NCI-H748 treated with DMSO at 0.1 percent for 48 hours (cell line): ENCODE data around the gene TPST2.

ENCODE experiments used
- DNase-seq: peaks from one replicate; lab custom pipeline; 2025; lab: John Stamatoyannopoulos, UW

TPST2 gene

DNA sequence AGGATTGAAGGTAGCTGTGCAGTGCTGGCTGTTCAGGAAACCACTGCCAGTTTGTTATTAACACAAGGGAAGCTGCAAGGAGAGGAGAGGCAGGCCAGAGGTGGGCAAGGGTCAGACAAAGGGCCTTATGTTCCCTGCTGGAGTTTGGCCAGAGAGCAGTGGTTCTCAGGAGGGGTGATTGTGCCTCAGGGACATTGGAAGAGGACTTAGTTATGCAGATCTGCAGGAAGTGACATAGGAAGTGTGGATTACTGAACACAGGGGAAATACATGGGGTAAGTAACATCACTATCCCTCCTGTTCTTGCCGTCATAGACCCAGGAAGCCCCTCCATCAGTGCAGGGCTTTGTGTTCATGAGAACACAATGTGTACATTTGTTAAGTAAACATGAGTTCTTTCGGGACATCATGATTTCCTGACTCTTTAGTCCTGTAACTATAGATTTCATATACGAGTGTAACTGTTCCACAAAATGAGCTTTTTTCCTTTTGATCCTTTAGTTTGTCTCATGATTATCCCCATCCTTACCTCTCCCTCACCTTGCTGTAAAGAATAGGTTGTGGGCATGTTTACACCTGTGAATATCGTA, 100.4 kb downstream of the TPST2 start:
- no peak for DNase-seq

DNA sequence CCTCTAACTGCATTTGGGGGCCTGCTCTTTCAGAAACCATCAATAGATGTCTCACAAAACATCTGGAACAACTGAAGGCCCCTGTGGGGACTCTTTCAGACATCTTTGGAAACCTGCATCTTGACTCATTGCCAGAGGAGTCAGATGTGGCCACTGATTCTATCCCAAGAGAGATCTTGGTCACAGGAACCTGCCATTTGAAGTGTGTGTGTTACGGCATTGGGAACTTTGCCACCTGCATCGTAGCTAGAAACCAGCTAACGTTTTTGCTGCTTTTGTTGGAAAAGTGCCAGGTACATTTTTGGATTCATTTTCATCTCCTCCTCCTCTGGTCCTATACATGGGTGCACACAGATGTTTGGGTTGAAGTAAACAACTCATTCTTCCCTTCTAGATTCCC, 101.9 kb downstream of the TPST2 start:
- no peak for DNase-seq

DNA sequence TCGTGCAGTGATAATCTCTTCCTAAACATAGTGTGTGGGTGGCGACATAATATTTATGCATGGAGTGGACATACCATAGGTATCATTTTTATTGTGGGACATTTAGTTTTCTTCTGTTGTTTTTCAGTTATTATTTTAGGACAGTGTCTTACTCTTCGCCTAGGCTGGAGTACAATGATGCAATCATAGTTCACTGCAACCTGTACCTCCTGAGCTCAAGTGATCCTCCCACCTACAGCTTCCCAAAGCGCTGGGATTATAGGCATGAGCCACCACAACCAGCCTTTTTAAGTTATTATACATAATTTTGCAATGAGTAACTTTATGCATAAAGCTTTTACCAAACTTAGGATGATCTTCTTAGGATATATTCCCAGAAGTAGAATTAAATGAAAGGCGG, 103.5 kb downstream of the TPST2 start:
- DNase-seq: no peak

DNA sequence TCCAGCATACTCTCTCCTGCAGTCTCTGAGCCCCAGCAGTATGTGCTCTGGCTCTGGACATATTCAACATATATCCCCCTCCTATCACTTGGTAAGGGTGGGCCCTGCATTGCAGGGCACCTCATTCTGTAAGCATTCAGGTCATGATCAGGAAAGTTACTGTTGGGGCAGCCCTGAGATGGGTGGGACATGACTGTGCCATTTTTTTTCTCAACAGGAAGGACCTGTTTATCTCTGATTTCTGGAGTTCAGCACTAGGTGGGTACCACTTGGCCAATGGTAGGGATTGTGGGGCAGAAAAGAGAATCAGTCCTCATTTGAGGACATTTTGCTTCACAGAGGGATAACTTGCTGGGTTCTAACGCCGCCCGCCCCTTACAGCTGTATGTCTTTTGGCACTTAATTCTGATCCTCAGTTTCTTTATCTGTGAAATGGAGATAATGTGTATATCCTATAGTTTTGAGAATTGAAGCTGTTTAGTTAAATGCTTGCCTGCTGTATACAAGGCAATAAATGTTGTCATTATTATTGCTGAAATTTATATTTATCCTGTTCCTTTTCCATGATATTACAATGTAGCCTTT, 104.0 kb downstream of the TPST2 start:
- DNase-seq: no peak

DNA sequence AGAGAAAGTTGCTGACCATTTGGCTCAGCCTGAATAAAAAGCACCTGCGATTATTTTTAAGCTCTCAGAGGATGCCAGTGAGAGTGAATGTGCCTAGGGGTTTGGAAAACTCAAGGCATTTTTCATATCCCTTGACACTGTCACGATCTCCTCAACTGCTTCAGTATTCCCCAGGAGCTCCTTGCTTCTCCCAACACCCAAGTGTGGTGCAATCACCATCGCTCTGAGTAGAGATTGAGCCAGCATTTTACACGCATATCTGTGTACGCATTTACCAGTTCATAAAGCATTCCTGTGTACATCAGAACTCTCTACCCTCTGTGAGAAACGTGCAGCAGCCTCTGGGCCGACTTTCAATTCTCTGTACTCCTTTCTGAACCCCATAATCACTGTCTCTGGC, 104.9 kb downstream of the TPST2 start:
- no peak for DNase-seq

DNA sequence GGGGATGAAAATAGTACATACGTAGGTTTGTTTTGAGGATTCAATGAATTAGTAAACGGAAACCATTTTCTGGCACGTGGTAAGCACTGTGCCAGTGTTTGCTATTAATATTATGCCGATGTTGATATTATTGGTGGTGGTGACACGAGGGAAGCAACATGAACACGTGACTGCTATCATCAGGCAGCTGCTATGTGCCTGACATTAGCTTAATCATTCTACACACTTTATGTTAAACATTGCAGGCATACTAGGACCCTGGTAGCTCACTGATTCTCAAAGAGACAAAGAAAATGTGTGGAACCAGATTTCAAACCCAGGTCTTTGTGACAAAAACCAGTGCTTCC, 105.6 kb downstream of the TPST2 start:
- no peak for DNase-seq

- peak; percentile 42 for DNase-seq
These were observed 106.2 kb downstream of the TPST2 start, which contains the start of the genes HPS4 and SRRD for GRCh38 chr22:26483439-26484359. HPS4 (minus strand) TSS chr22:26483783; CDS start chr22:26481762, 2,021 bp downstream. SRRD (plus strand) TSS chr22:26483877; CDS start chr22:26483891, 14 bp downstream.

DNA sequence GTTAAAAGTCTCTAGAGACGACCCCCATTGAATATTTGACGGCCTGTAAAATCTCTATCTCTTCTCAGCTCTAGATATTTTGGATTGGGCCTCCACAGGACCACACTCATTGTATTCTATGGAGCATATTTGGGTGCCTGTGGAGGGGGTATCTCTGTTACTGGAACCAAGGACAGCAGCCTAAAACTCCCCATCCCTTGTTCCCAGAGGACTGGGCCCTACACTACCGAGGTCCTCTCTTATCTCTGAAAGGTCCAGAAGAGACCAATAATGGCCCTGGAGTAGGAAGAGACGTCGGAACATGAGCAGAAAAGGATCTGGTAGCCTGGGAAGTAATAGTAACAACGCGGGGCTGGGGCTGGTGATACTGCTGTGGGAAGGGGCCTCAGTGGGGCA, 106.9 kb downstream of the TPST2 start:
- no peak for DNase-seq

GRCh38 chr22:26482161-26482560, 107.8 kb downstream of the TPST2 start:
- DNase-seq: no peak

- no peak for DNase-seq
These were observed 108.2 kb downstream of the TPST2 start for GRCh38 chr22:26481694-26482093.

GRCh38 chr22:26481112-26481693, 108.7 kb downstream of the TPST2 start:
- no peak for DNase-seq

DNA sequence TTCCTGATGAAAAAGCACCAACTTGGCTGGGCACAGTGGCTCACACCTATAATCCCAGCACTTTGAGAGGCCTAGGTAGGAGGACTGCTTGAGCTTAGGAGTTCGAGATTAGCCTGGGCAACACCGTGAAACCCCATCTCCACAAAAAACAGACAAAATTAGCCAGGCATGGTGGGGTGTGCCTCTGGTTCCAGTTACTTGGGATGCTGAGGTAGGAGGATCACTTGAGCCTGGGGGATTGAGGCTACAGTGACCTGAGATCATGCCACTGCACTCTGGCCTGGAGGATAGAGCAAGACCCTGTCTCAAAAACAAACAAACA, 109.4 kb downstream of the TPST2 start:
- DNase-seq: no peak

DNA sequence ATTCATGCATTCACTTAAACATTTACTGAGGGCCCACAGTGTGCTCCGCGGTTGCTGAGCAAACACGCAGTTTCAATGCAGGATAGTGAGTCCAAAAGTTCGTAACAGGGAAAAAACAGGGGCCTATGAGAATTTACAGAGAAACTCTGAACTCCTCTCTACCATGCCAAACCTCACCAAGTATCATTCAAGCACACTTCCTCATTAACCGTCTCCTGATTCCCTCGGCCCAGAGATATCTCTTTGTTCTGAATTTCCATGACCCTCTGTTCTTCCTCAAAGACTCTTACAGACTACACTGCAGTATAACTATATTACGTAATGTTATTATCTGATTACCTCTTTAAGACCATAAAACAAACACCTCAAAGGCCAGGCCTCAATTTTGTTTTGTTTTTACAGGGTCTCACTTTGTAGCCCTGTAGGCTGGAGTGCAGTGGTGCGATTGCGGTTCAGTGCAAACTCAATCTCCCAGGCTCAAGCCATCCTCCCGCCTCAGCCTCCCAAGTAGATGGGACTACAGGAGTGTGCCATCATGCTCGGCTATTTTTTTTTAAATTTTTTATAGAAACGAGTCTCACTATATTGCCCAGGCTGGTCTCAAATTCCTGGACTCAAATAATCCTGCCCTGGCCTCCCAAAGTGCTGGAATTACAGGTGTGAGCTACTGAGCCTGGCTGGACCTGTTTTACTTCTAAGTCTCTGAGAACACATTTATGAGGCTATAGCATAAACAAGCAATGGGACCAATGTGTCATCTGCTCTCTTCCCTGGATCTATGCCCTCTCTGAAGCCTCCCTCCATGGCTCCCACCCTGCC, 109.9 kb downstream of the TPST2 start:
- no peak for DNase-seq

GRCh38 chr22:26479043-26479791, 110.7 kb downstream of the TPST2 start:
- no peak for DNase-seq

GRCh38 chr22:26477341-26477731, 112.6 kb downstream of the TPST2 start:
- DNase-seq: no peak

GRCh38 chr22:26476705-26477340, 113.1 kb downstream of the TPST2 start:
- no peak for DNase-seq

DNA sequence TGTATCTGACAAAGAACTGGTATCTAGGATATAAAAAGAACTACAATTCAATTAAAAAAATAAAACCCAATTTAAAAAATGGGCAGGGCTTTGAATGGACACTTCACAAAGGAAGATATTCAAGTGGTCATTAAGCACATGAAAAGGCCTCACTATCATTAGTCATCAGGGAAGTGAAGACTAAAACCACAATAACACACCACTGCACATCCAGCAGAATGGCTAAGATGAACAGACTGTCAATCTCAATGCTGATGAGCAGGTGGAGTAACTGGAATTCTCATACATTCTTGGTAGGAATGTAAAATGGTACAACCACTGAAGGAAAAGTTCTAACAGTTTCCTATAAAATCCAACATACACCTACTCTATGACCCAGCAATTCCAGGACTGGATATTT, 115.2 kb downstream of the TPST2 start:
- DNase-seq: no peak
